H9 (cell line): Measurements from ENCODE around the gene SRSF6. TPM values are rescaled to one million over a fixed set of nuclear protein-coding genes. Genes with fewer than 3 reads are reported as not detected.

Experiments used
- DNase-seq: peaks from one replicate; pipeline ENCODE4 v3.0.0-alpha.2; 2017
- H2AFZ ChIP-seq: one replicate; pipeline ENCODE4 v1.6.1; 2013; ENCODE audit warnings: mild to moderate bottlenecking, low read length, control low read depth, moderate library complexity
- H2AK5ac ChIP-seq: 2 replicates; pipeline ENCODE4 v1.6.1; 2013; ENCODE audit warnings: low read length, control low read depth, mixed read lengths; ENCODE audit not compliant: insufficient read length
- H2BK120ac ChIP-seq: one replicate; pipeline ENCODE4 v1.6.1; 2013; ENCODE audit warnings: low read depth, mild to moderate bottlenecking, low read length, control low read depth, inconsistent platforms; ENCODE audit not compliant: poor library complexity, severe bottlenecking
- H2BK12ac ChIP-seq: 2 replicates; pipeline ENCODE4 v1.6.1; 2013; ENCODE audit warnings: low read length, control low read depth, mixed read lengths, low read depth; ENCODE audit not compliant: insufficient read length
- H2BK15ac ChIP-seq: 2 replicates; pipeline ENCODE4 v1.6.1; 2013; ENCODE audit warnings: low read depth, low read length, control low read depth
- H2BK20ac ChIP-seq: one replicate; pipeline ENCODE4 v1.6.1; 2013; ENCODE audit warnings: low read depth, mild to moderate bottlenecking, low read length, control low read depth, inconsistent platforms; ENCODE audit not compliant: poor library complexity, severe bottlenecking
- H2BK5ac ChIP-seq: 2 replicates; pipeline ENCODE4 v1.6.1; 2013; ENCODE audit warnings: low read length, control low read depth, mixed read lengths; ENCODE audit not compliant: insufficient read length
- H3K14ac ChIP-seq: 2 replicates; pipeline ENCODE4 v1.6.1; 2013; ENCODE audit warnings: low read length, control low read depth; ENCODE audit not compliant: insufficient read depth
- H3K18ac ChIP-seq: 2 replicates; pipeline ENCODE4 v1.6.1; 2013; ENCODE audit warnings: low read depth, mild to moderate bottlenecking, mixed read lengths, low read length, control low read depth; ENCODE audit not compliant: insufficient read length
- H3K23ac ChIP-seq: 2 replicates; pipeline ENCODE4 v1.6.1; 2013; ENCODE audit warnings: low read length, control low read depth, mixed read lengths, low read depth; ENCODE audit not compliant: insufficient read length
- H3K23me2 ChIP-seq: 2 replicates; pipeline ENCODE4 v1.6.1; 2013; ENCODE audit warnings: low read depth, mild to moderate bottlenecking, mixed read lengths, low read length, control low read depth; ENCODE audit not compliant: insufficient read length, poor library complexity, severe bottlenecking
- H3K27ac ChIP-seq: 2 replicates; pipeline ENCODE4 v1.5.1; 2013; ENCODE audit warnings: low read length, control low read depth, mixed read lengths, low read depth; ENCODE audit not compliant: insufficient read length
- H3K27me3 ChIP-seq: 2 replicates; pipeline ENCODE4 v1.6.1; 2013; ENCODE audit warnings: low read length, control low read depth, inconsistent platforms; ENCODE audit not compliant: insufficient read depth
- H3K4ac ChIP-seq: 2 replicates; pipeline ENCODE4 v1.6.1; 2013; ENCODE audit warnings: low read depth, mild to moderate bottlenecking, control low read depth, inconsistent platforms, low read length, moderate library complexity
- H3K4me1 ChIP-seq: 2 replicates; pipeline ENCODE4 v1.6.1; 2013; ENCODE audit warnings: low read length, control low read depth, inconsistent platforms; ENCODE audit not compliant: insufficient read depth
- H3K4me2 ChIP-seq: 2 replicates; pipeline ENCODE4 v1.6.1; 2013; ENCODE audit warnings: low read length, control low read depth, mixed read lengths; ENCODE audit not compliant: insufficient read length, insufficient read depth
- H3K56ac ChIP-seq: 2 replicates; pipeline ENCODE4 v1.6.1; 2013; ENCODE audit warnings: low read depth, mild to moderate bottlenecking, mixed read lengths, low read length, control low read depth; ENCODE audit not compliant: insufficient read length
- H3K79me1 ChIP-seq: 2 replicates; pipeline ENCODE4 v1.6.1; 2013; ENCODE audit warnings: low read depth, mild to moderate bottlenecking, moderate library complexity, low read length, control low read depth, inconsistent platforms; ENCODE audit not compliant: insufficient read depth, poor library complexity, severe bottlenecking
- H3K79me2 ChIP-seq: 2 replicates; pipeline ENCODE4 v1.6.1; 2013; ENCODE audit warnings: low read length, control low read depth, inconsistent platforms; ENCODE audit not compliant: insufficient read depth
- H3K9ac ChIP-seq: 2 replicates; pipeline ENCODE4 v1.6.1; 2013; ENCODE audit warnings: low read length, control low read depth, mixed read lengths; ENCODE audit not compliant: insufficient read length; ENCODE audit errors: extremely low read depth
- H3K9me3 ChIP-seq: one replicate; pipeline ENCODE4 v1.6.1; 2013; ENCODE audit warnings: low read depth, low read length, inconsistent platforms; ENCODE audit not compliant: control insufficient read depth
- H3T11ph ChIP-seq: one replicate; pipeline ENCODE4 v1.6.1; 2013; ENCODE audit warnings: mild to moderate bottlenecking, low read length, control low read depth, inconsistent platforms
- H4K20me1 ChIP-seq: one replicate; pipeline ENCODE4 v1.6.1; 2013; ENCODE audit not compliant: control insufficient read depth, insufficient read length, insufficient read depth
- H4K5ac ChIP-seq: 2 replicates; pipeline ENCODE4 v1.6.1; 2013; ENCODE audit warnings: low read depth, mild to moderate bottlenecking, mixed read lengths, low read length, control low read depth; ENCODE audit not compliant: insufficient read length
- H4K8ac ChIP-seq: replicated peaks from 2 replicates; pipeline ENCODE4 v1.6.1; 2013; ENCODE audit warnings: low read length, control low read depth, mixed read lengths, low read depth; ENCODE audit not compliant: insufficient read length
- H4K91ac ChIP-seq: 2 replicates; pipeline ENCODE4 v1.6.1; 2013; ENCODE audit warnings: low read depth, mild to moderate bottlenecking, moderate library complexity, mixed read lengths, low read length, control low read depth; ENCODE audit not compliant: insufficient read length
- H3K27ac Mint-ChIP-seq, 3 experiments: 2 replicates in 2 of 3; 3 replicates in 1 of 3; pipeline ENCODE4 v1.8.0; 2020 to 2021; ENCODE audit warnings: mixed read lengths in 3 of 3, mild to moderate bottlenecking in 1 of 3, moderate library complexity in 1 of 3
- H3K27me3 Mint-ChIP-seq: 2 replicates; pipeline ENCODE4 v1.8.0; 2021; ENCODE audit warnings: low read depth, mild to moderate bottlenecking, moderate library complexity, mixed read lengths
- H3K36me3 Mint-ChIP-seq, 3 experiments: 2 replicates in 2 of 3; 3 replicates in 1 of 3; pipeline ENCODE4 v1.8.0; 2020 to 2021; ENCODE audit warnings: low read depth in 3 of 3, mixed read lengths in 3 of 3; ENCODE audit not compliant: insufficient read depth in 1 of 3
- H3K4me1 Mint-ChIP-seq, 2 experiments: 2 replicates each; pipeline ENCODE4 v1.8.0; 2020; ENCODE audit warnings: mixed read lengths in 2 of 2
- H3K4me3 Mint-ChIP-seq, 2 experiments: 2 replicates in 1 of 2; 3 replicates in 1 of 2; pipeline ENCODE4 v1.8.0; 2020 to 2021; ENCODE audit warnings: mild to moderate bottlenecking in 2 of 2, mixed read lengths in 2 of 2, moderate library complexity in 1 of 2
- H3K9me3 Mint-ChIP-seq, 2 experiments: 2 replicates in 1 of 2; 3 replicates in 1 of 2; pipeline ENCODE4 v1.8.0; 2020; ENCODE audit warnings: mild to moderate bottlenecking in 2 of 2, mixed read lengths in 2 of 2, moderate library complexity in 1 of 2
- CTCF ChIP-seq: fragments of 200-600 bp; sonication (generic); conservative IDR thresholded peaks from 3 replicates; pipeline ENCODE4 v1.8.0; 2021; ENCODE audit warnings: antibody characterized with exemption, mild to moderate bottlenecking
- WGBS: extraction: QIAGEN DNeasy Blood & Tissue Kit; methylation state at CpG from one replicate; pipeline ENCODE4 v1.1.7; 2013; ENCODE audit warnings: missing lambda C conversion rate, low lambda C conversion rate, mixed read lengths; ENCODE audit not compliant: insufficient read length; ENCODE audit errors: extremely low coverage; 5-methylcytosine and 5-hydroxymethylcytosine counted together
- total RNA-seq: library from RNA; stranded (reverse); gene quantifications from 2 replicates; pipeline ENCODE4 v1.2.1, GENCODE V29; 2021

Gene SRSF6
- total RNA-seq, 1 experiment from 2014 or later, result 336 TPM

GRCh38 chr20:43490038-43490437 is 32.3 kb downstream of the SRSF6 start:
- Histone ChIP-seq H3K18ac (no peak overlapping the region), H2AK5ac (no peak overlapping the region), H3K27ac (no peak overlapping the region), H3K9me3 (no peaks in the 10 kb centered on the region), H3K79me1 (no peaks in the 10 kb centered on the region), H3K9ac (no peak overlapping the region), H4K5ac (no peak overlapping the region), H3T11ph (no peak overlapping the region), H3K4ac (no peak overlapping the region), H3K27me3 (no peaks in the 10 kb centered on the region), H2BK20ac (no peak overlapping the region), H3K79me2 (no peaks in the 10 kb centered on the region), H2BK120ac (no peak overlapping the region), H3K23ac (no peak overlapping the region), H2BK12ac (no peak overlapping the region), H4K91ac (no peak overlapping the region), H3K14ac (no peak overlapping the region), H2AFZ (no peak overlapping the region), H3K4me1 (no peaks in the 10 kb centered on the region), H3K56ac (no peak overlapping the region), H3K4me2 (no peak overlapping the region), H3K23me2 (no peaks in the 10 kb centered on the region), H4K8ac (no peak overlapping the region), H2BK5ac (no peak overlapping the region), H4K20me1 (no peaks in the 10 kb centered on the region), H2BK15ac (no peak overlapping the region)
- peaks cover 23% of the 10 kb centered on the region in 2 experiments for H3K9me3 Mint-ChIP-seq
- TF ChIP-seq CTCF, result no peak
- H3K36me3 Mint-ChIP-seq, result peaks cover 0 to 7% (median 0%) of the 10 kb centered on the region in 3 experiments; a peak in 2 of 7 replicates
- H3K4me3 Mint-ChIP-seq, result no peak overlapping the region
- DNase-seq, result no peak
- H3K27ac Mint-ChIP-seq, result no peak overlapping the region; a peak in 1 of 7 replicates
- peaks cover 2% of the 10 kb centered on the region; the same call in 1 of the 2 replicates for H3K27me3 Mint-ChIP-seq
- WGBS, result no CpG with 5 or more reads among the region's 2 CpGs
- H3K4me1 Mint-ChIP-seq, result no peaks in the 10 kb centered on the region
